Measurements from ENCODE around the gene EXOC4.

EXOC4 gene

DNA sequence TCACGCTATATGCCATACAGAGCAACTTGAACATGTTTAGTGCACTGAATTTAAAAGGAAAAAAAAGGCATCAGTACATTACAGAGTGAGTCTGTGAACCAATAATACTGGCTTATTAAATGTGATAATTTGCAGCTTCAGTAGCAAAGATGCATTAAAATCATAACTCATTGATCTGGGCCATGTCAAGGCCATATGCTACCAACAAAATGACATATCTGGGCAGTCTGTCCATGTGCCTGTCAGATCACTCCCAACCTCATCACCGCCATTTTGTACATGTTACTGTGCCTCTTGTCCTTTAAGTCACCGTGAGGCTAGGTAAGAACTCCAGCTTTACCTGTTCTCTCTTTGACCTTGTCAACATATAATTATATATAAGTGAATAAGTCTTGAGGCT is 566.8 kb downstream of the EXOC4 start:
- no peak for DNase-seq (ENCODE audit: low read depth in 4 of 4, low spot score in 1 of 4)

DNA sequence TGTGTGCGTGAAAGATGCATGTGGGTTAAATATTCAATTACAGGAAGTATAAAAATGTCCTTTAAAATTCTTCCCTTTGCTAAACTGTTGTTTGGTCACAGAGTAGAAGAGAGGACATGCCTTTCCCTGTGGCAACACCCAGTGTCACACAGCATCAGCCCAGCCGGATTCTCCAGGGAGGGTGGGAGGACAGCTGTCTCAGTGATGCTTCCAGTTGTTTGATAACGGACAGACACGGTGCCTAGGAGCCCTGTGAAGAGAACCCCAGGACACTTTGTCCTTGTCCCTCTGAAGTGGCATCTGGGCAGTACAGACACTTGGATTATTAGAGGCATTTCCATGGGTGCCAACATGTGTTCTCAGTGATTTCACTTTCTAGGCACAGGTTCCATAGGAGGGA is 567.7 kb downstream of the EXOC4 start:
- DNase-seq (ENCODE audit: low read depth in 4 of 4, low spot score in 1 of 4), result no peak

GRCh38 chr7:133821171-133821570 is 568.3 kb downstream of the EXOC4 start:
- no peak for DNase-seq (ENCODE audit: low read depth in 4 of 4, low spot score in 1 of 4)

DNA sequence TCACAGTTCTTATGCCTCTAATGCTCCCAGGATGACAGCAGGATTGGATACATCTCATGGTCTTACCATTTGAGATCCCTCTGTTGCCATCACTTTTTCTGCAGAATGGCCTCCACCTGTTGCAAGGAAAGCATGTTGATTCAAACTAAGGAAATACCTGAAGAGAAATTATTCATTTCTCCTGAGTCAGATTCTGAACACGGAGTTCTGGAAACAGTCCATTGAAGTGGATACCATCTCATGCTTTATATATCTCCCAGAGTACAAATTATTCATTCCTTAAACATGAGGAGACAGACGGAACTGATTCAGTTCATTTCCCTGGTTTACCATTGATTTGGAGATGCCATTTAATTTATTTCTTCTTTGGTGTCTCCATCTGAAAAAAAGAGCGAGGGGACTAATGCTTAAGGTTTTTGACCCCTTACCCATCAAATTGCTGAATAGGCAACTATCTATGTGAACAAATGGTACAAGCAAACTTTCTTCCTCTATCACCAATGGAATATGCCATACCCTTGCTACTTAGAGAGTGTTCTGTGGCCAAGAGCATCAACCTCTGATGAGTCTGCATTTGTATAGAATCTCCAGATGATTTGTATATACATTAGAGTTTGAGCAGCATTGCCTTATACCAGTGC is 569.2 kb downstream of the EXOC4 start:
- no peak for DNase-seq (ENCODE audit: low read depth in 4 of 4, low spot score in 1 of 4)

GRCh38 chr7:133822868-133823552 is 570.1 kb downstream of the EXOC4 start:
- no peak for DNase-seq (ENCODE audit: low read depth in 4 of 4, low spot score in 1 of 4)

DNA sequence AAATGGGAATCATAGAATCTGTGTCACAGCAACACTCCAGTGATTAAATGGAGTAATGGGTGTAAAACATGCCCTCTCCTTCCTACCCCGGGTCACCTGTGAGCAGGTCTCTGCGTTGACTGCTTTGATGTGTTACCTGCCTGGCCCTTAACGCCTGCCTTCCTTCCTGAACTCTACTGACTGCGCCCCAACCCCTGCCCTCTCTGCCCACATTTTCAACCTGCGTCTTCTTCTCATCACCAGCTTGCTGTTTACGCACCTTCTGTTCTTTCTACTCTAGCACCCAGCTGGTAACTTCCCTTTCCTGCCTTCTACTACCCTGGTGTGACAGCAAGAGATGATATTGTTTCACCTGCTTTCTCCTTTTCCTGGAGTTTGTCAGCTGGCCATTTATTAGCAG is 571.3 kb downstream of the EXOC4 start:
- DNase-seq (ENCODE audit: low read depth in 4 of 4, low spot score in 1 of 4), result no peak

DNA sequence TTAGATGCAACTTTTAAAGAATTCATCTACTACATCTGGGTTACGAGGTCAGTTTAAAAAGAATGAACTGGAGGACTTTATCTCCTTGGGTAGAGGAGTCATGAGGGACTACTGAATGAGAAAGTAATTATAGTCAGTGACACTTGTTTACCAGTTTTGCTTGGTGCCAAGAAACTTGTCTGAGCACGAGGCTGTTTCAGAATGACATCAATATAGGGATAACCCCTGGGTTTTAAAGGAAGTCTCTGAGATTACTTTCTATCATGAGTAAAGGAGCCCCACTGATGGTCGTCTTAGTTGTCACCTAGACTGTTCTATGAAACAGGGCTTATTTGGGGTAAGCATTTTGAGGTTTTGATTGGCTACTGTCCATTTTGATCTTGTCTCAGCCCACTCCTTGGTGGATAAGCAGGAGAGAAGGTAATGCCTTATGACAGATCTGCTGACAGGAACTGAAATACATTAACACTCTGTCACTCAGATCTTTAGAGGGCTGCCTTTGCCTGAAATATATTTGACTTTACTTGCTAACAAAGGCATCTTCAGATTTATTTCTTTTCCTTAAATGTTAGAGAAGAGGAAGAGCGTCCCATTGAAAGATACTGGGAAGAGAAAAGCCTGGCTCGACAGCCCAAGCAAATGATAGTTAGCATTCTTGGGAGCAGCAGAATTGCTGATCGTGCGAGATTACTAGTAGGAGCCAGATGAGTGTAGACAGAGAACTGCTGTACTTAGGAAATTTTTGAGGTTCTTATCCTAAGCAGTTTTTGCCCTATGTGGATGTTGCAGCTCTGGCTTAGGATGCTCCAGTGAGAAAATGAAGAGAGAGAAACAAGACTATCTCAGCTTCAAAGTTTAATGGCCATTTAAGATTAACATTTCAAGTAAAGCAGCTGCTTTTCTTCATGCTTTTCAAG is 575.1 kb downstream of the EXOC4 start:
- no peak for DNase-seq (ENCODE audit: low read depth in 4 of 4, low spot score in 1 of 4)

GRCh38 chr7:133828906-133829305 is 576.0 kb downstream of the EXOC4 start:
- no peak for DNase-seq (ENCODE audit: low read depth in 4 of 4, low spot score in 1 of 4)

GRCh38 chr7:133829336-133829897 is 576.5 kb downstream of the EXOC4 start:
- DNase-seq (ENCODE audit: low read depth in 4 of 4, low spot score in 1 of 4), result no peak

GRCh38 chr7:133830081-133830480 is 577.2 kb downstream of the EXOC4 start:
- DNase-seq (ENCODE audit: low read depth in 4 of 4, low spot score in 1 of 4), result no peak

DNA sequence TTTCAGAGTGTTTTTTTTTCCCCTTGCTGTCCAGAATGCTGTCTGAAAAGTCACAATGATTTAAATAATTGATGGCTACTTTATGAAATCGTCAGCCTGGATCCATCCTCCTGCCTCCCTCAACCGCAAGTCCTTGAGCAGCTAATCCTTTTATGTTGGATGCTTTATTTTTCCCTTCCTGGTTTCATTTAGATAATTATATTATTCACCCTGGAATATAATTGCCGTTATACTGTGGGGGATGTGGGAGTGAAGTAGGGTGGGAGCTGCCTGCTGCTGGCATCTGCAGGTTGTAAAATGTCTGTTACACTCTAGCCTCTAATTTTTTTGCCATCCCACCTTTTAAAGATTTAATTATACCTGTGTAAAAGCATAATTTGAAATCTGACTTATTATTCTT is 583.8 kb downstream of the EXOC4 start:
- DNase-seq (ENCODE audit: low read depth in 4 of 4, low spot score in 1 of 4), result no peak

- DNase-seq (ENCODE audit: low read depth in 4 of 4, low spot score in 1 of 4), result no peak
These were observed 584.3 kb downstream of the EXOC4 start for GRCh38 chr7:133837224-133837623.

DNA sequence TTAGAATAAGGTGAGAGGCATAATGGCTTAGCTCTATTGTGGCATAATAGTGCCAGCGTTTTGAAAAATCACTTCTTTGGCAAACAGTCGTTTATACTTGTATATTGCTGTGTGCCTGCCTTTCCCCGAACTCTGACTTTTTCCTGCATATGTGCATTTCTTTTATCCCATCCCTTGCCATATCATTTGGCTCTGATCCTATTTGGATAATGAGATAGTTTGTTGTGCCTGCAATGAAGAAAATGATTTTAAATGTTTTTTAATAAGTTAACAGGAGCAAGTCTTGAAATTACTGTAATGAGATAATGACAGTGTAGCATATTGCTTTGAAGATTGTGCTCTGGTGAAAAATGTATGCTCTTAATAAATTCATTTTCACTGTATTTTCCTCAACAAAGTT is 586.2 kb downstream of the EXOC4 start:
- DNase-seq (ENCODE audit: low read depth in 4 of 4, low spot score in 1 of 4), result no peak

DNA sequence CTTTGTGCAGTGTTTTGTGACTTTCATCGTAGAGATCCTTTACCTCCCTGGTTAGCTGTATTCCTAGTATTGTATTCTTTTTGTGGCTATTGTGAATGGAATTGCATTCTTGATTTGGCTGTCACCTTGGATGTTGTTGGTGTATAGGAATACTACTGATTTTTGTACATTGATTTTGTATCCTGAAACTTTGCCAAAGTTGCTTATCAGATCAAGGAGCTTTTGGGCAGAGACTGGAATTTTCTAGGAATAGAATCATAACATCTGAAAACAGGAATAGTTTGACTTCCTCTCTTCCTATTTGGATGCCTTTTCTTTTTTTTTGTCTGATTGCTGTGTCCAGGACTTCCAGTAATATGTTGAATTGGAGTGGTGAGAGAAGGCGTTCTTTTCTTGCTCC is 590.5 kb downstream of the EXOC4 start:
- no peak for DNase-seq (ENCODE audit: low read depth in 4 of 4, low spot score in 1 of 4)

DNA sequence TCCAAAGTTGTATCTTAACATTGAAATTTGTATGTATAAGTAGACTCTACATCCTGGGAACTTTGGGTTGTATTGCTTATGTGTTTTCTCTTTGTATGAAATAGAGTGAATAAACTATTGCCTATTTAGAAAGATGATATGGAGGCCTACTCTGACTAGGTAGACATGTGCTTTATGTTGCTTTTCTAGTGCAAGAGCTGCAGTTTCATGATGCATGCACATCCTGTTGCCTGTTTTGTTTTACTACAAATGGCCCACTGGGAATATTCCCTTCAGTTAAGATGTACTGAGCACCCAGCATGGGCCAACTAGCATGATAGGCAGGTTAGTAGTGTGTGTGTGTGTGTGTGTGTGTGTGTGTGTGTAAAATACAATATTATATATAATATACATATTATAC is 592.1 kb downstream of the EXOC4 start:
- DNase-seq (ENCODE audit: low read depth in 4 of 4, low spot score in 1 of 4), result no peak

DNA sequence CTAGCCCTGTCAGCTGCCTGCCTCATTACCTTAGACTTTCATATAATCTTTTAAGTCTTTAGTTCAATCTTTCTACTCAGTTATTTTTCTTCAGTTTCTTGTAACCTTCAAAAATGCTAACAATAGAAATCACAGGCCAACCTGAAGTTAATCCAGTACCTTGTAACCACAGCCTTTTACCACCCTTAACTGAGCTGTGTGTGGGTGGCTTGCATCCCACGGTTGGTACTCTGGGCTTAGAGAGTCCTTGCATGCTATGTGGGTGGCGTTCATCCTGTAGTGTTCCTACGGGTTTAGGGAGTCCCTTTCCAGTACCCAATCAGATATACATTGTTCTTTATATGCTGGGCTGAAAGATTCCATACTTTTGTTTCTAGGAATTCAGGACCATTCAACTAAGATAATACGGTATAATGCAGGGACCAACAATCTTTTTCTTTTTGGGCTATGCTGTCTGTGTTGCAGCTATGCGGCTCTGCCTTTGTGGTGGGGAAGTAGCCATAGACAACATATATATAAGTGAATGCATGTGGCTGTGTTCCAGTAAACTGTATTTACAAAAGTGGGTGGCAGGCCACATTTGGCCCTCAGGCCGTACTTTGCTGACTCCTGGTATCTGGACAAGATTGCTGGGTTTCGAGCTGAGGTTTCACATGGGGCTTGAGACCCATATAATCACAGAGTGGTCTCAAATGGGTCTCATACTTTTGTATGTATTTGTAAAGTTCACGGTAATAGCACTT is 593.5 kb downstream of the EXOC4 start:
- no peak for DNase-seq (ENCODE audit: low read depth in 4 of 4, low spot score in 1 of 4)

DNA sequence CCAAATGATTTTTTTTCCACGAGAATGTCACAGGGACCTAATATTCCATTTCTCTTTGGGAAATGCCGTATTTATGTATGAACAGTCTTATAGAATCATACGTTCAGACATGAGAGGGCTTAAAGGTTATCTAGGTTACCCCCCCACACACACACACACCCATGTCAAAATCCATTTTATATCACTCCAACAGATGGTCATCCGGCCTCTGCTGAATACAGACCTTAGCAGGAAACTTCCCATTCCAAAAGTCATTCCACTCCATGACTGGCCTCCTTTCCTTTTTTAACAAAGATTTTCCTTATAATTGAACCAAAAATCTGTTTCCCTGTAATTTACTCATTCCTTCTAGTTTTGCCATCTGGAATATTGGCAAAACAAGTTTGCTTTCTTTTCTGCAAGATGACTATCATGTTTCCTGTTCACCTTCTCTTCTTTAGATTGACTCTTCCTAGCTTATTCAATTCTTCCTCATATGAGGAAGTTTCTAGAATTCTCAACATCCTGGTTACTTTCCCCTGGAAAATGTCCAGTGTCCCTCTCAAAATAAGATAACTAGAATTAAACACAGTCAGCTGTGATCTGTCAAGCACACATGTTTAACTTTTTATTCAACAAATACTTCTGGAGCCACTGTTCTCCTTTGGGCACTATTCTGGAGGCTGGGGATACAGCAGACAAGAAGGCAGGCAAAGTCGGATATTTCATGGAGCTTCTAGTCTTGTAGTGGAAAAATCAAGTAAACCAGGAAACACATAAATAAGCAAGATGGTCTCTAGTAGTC is 597.8 kb downstream of the EXOC4 start:
- DNase-seq (ENCODE audit: low read depth in 4 of 4, low spot score in 1 of 4), result no peak

DNA sequence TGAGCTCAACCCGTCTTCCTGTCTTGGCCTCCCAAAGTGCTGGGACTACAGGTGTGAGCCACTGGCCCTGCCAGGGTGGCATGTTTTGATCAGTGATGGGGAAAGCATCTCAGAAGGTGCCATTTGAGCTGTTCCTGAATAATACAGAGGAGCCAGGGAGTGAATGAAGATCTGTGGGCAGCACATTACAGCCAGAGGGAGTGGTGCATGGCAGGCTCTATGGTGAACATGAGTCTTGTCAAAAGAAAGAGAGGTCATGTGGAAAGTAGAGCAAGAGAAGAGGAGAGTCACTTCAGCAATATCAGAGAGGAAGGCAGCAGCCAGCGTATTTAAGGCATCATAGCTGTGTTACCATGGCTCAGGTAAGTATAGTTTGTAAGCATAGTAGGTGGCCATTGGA is 598.5 kb downstream of the EXOC4 start:
- DNase-seq (ENCODE audit: low read depth in 4 of 4, low spot score in 1 of 4), result no peak

DNA sequence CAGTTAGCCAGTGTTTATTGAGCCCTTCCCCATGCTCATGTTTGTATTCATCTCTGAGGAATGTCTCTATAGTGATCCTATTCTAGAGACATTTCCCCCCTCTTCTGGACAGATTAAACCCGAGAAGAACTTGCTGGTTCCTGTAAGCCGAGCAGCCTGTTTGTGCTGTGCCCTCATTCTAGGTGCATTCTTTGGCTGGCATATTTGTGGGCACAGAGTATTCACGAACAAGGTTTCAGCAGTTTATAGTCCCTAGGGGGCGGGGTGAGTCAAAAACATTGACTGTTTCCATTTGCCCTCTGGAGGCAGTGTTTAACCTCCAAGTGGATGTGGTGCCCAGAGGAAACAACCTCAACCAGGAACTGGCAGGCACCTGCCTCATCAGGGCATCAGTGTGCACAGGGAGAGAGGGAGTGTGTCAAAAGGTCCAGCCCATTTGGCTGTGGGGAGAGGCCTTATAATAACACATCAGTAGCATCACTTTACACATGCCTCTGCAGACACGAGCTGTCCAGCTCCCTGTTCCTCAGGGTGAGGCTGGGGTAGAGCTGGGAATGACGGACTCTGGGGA is 600.9 kb downstream of the EXOC4 start:
- no peak for DNase-seq (ENCODE audit: low read depth in 4 of 4, low spot score in 1 of 4)

- no peak for DNase-seq (ENCODE audit: low read depth in 4 of 4, low spot score in 1 of 4)
These were observed 601.9 kb downstream of the EXOC4 start for GRCh38 chr7:133854739-133855138.

Data from stimulated activated CD4-positive, alpha-beta T cell treated with anti-CD3 and anti-CD28 coated beads, Interleukin-1b, Interleukin-23, amount 100 ng/mL, for 24 hours (primary cell).